Adipocyte (in vitro differentiated cells): Measurements from ENCODE around the gene CD86.
"Not testable (repeated sequence)": the region's sequence is repeated elsewhere in the genome, so short reads cannot be mapped to it uniquely, and the experiment has no call there.

Experiments used
- DNase-seq: peaks from one replicate; pipeline ENCODE4 v3.0.0-alpha.2; 2015; ENCODE audit warnings: low read depth
- H3K27me3 ChIP-seq: replicated peaks from 2 replicates; pipeline ENCODE4 v1.7.0; 2013; ENCODE audit warnings: mild to moderate bottlenecking, low read length, moderate library complexity; ENCODE audit not compliant: control insufficient read depth, insufficient read depth
- H3K36me3 ChIP-seq: 2 replicates; pipeline ENCODE4 v1.7.0; 2013; ENCODE audit warnings: low read length, mild to moderate bottlenecking, moderate library complexity; ENCODE audit not compliant: control insufficient read depth, insufficient read depth, severe bottlenecking
- H3K4me1 ChIP-seq: 2 replicates; pipeline ENCODE4 v1.7.0; 2013; ENCODE audit warnings: mild to moderate bottlenecking, low read length, moderate library complexity; ENCODE audit not compliant: control insufficient read depth, insufficient read depth
- H3K4me3 ChIP-seq: 2 replicates; pipeline ENCODE4 v1.7.0; 2013; ENCODE audit warnings: mild to moderate bottlenecking, low read length, moderate library complexity
- H3K9ac ChIP-seq: 2 replicates; pipeline ENCODE4 v1.7.0; 2013; ENCODE audit warnings: mild to moderate bottlenecking, low read length, moderate library complexity
- H3K9me3 ChIP-seq: 2 replicates; pipeline ENCODE4 v1.7.0; 2013; ENCODE audit warnings: mild to moderate bottlenecking, low read length, moderate library complexity; ENCODE audit not compliant: control insufficient read depth

CD86 gene

DNA sequence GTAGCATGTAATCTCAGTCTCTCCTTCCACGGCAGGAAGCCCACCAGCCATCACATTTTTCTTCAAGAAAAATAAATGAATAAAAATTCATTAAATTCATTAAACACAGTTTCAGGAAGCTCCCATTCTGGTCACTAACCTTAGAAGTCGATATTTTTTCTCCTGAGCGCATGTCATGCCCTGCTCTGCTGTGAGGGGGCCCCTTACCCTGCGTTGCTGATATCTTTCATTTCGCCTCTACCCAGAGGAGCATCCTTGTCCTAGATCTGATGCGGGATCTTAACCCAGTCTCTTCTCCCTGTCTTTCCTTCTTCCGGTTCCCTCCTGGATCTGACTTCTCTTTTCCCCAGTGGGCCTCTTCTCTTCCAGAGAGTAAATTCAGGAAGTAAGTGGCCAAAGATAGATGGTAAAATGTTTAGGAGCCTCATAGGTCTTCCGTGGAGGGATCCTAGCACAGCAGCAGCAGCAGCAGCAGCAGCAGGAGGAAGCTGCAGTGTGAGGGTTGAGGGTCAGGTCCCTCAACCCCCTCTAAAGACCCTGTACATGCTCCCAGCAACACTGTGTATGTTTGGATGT is 31.7 kb upstream of the CD86 start:
- H3K27me3 ChIP-seq, result peaks cover 14% of the 10 kb centered on the region
- DNase-seq, result no peak
- H3K9ac ChIP-seq, result no peak overlapping the region
- no peak overlapping the region for H3K4me3 ChIP-seq
- H3K9me3 ChIP-seq, result no peaks in the 10 kb centered on the region
- no peaks in the 10 kb centered on the region for H3K36me3 ChIP-seq
- H3K4me1 ChIP-seq, result no peaks in the 10 kb centered on the region

- Histone ChIP-seq H3K27me3 (peaks cover 14% of the 10 kb centered on the region), H3K36me3 (no peaks in the 10 kb centered on the region), H3K4me1 (no peaks in the 10 kb centered on the region), H3K4me3 (no peak overlapping the region), H3K9ac (no peak overlapping the region), H3K9me3 (no peaks in the 10 kb centered on the region)
- no peak for DNase-seq
Observed at GRCh38 chr3:122024800-122025199, 30.4 kb upstream of the CD86 start.

DNA sequence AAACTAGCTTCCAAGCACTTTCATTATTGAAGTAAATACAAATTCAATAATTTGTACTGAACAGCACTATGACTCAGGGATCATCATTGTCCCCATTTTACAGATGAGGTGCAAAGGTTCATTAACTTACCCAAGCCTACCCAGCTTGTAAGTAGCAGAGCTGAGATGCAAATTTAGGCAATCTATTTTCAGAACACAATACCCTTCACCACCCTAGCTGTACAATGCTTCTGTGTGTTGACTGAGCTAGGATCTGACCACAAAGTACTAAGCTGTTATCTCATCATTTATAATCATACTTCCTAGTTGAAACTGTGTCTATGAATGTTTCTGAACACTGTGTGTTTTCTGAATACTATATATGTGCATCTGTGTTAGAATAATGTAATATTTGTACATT is 29.9 kb upstream of the CD86 start:
- no peak for DNase-seq
- H3K9me3 ChIP-seq, result no peaks in the 10 kb centered on the region

GRCh38 chr3:122030381-122031122 is 24.6 kb upstream of the CD86 start:
- H3K4me1 ChIP-seq, result no peaks in the 10 kb centered on the region
- H3K4me3 ChIP-seq, result no peak overlapping the region
- no peak overlapping the region for H3K9ac ChIP-seq
- H3K36me3 ChIP-seq, result no peaks in the 10 kb centered on the region
- H3K9me3 ChIP-seq, result no peaks in the 10 kb centered on the region
- DNase-seq, result peak; percentile 0
- H3K27me3 ChIP-seq, result no peaks in the 10 kb centered on the region

More for the DNA sequence above, 29.9 kb upstream of the CD86 start:
- no peaks in the 10 kb centered on the region for H3K36me3 ChIP-seq
- H3K4me3 ChIP-seq, result no peak overlapping the region
- H3K27me3 ChIP-seq, result peaks cover 14% of the 10 kb centered on the region
- H3K9ac ChIP-seq, result no peak overlapping the region
- H3K4me1 ChIP-seq, result no peaks in the 10 kb centered on the region

DNA sequence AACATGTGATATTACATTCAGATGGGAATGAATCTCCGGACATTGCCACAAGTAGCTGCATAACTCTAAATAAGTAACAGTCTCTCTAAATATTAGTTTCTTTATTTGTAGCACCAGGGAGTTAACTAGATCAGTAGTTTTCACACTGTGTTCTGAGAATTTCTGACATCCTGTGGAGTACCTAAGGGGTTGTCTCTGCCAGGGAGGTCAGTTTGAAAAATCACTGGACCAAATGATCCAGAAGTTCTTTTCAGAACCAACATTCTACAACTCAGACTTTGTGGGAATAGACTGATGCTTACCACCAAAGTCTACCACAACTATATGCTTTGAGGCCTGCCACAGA is 24.1 kb upstream of the CD86 start:
- no peaks in the 10 kb centered on the region for H3K4me1 ChIP-seq
- H3K9me3 ChIP-seq, result no peaks in the 10 kb centered on the region
- DNase-seq, result no peak
- H3K9ac ChIP-seq, result no peak overlapping the region
- H3K36me3 ChIP-seq, result no peaks in the 10 kb centered on the region
- no peak overlapping the region for H3K4me3 ChIP-seq
- H3K27me3 ChIP-seq, result no peaks in the 10 kb centered on the region

- Histone ChIP-seq H3K4me1 (no peaks in the 10 kb centered on the region), H3K9me3 (peaks cover 2% of the 10 kb centered on the region), H3K4me3 (no peak overlapping the region), H3K36me3 (no peaks in the 10 kb centered on the region), H3K9ac (no peak overlapping the region), H3K27me3 (no peaks in the 10 kb centered on the region)
- DNase-seq, result no peak
Observed at GRCh38 chr3:122032531-122032930, 22.6 kb upstream of the CD86 start.

GRCh38 chr3:122033023-122033422 is 22.1 kb upstream of the CD86 start:
- no peak for DNase-seq
- peaks cover 2% of the 10 kb centered on the region for H3K9me3 ChIP-seq
- no peaks in the 10 kb centered on the region for H3K36me3 ChIP-seq
- H3K27me3 ChIP-seq, result no peaks in the 10 kb centered on the region
- no peak overlapping the region for H3K9ac ChIP-seq
- H3K4me3 ChIP-seq, result no peak overlapping the region
- no peaks in the 10 kb centered on the region for H3K4me1 ChIP-seq

DNA sequence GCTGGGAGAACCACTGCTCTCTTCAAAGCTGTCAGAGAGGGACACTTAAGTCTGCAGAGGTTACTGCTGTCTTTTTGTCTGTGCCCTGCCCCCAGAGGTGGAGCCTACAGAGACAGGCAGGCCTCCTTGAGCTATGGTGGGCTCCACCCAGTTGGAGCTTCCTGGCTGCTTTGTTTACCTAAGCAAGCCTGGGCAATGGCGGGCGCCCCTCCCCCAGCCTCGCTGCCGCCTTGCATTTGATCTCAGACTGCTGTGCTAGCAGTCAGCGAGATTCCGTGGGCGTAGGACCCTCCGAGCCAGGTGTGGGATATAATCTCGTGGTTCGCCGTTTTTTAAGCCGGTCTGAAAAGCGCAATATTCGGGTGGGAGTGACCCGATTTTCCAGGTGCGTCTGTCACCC is 7.9 kb upstream of the CD86 start:
- H3K9ac ChIP-seq, H3K4me3 ChIP-seq, DNase-seq, H3K9me3 ChIP-seq, H3K36me3 ChIP-seq, H3K4me1 ChIP-seq, H3K27me3 ChIP-seq: not testable (repeated sequence)

- not testable (repeated sequence) for H3K36me3 ChIP-seq, DNase-seq, H3K4me3 ChIP-seq, H3K9ac ChIP-seq, H3K9me3 ChIP-seq, H3K4me1 ChIP-seq, H3K27me3 ChIP-seq
Observed at GRCh38 chr3:122047773-122048172, 7.4 kb upstream of the CD86 start.

GRCh38 chr3:122052968-122053367 is 2.2 kb upstream of the CD86 start:
- no peaks in the 10 kb centered on the region for H3K4me1 ChIP-seq
- H3K9ac ChIP-seq, result no peak overlapping the region
- DNase-seq, result no peak
- H3K9me3 ChIP-seq, result no peaks in the 10 kb centered on the region
- no peaks in the 10 kb centered on the region for H3K36me3 ChIP-seq
- H3K27me3 ChIP-seq, result no peaks in the 10 kb centered on the region
- no peak overlapping the region for H3K4me3 ChIP-seq

- H3K9me3 ChIP-seq, result no peaks in the 10 kb centered on the region
- DNase-seq, result no peak
- H3K36me3 ChIP-seq, result no peaks in the 10 kb centered on the region
- H3K27me3 ChIP-seq, result peaks cover 3% of the 10 kb centered on the region
- H3K9ac ChIP-seq, result no peak overlapping the region
- no peak overlapping the region for H3K4me3 ChIP-seq
- H3K4me1 ChIP-seq, result no peaks in the 10 kb centered on the region
Observed at GRCh38 chr3:122057671-122058070, 2.5 kb downstream of the CD86 start.

GRCh38 chr3:122058294-122058693 is 3.1 kb downstream of the CD86 start:
- Histone ChIP-seq H3K36me3 (no peaks in the 10 kb centered on the region), H3K4me1 (no peaks in the 10 kb centered on the region), H3K4me3 (no peak overlapping the region), H3K27me3 (peaks cover 3% of the 10 kb centered on the region), H3K9ac (no peak overlapping the region), H3K9me3 (no peaks in the 10 kb centered on the region)
- no peak for DNase-seq
